Measurements from ENCODE around the gene CSNK1G3. TPM values are rescaled to one million over a fixed set of nuclear protein-coding genes. Genes with fewer than 3 reads are reported as not detected.

The CSNK1G3 gene
- total RNA-seq, 2 donors from 2014 or later, result 27.1 to 28.6 TPM

- DNase-seq (no peak), ATAC-seq (no peak)
- intact Hi-C loops (cut with DNase I), result loop anchor here in 1 of 2 donors (10.0 kb wide), 1 partner anchor 74 kb away; no protein-coding TSS in a partner anchor
Observed at GRCh38 chr5:123508441-123508840, 3.5 kb upstream of the CSNK1G3 start.

- ATAC-seq, result peak in 1 of 2 donors; percentile 2
- intact Hi-C loops (cut with DNase I), result loop anchor here in 1 of 2 donors (10.0 kb wide), 1 partner anchor 74 kb away; no protein-coding TSS in a partner anchor
- no peak for DNase-seq
Observed at GRCh38 chr5:123511290-123511647, 708 bp upstream of the CSNK1G3 start.

- peak; percentile 4 to 21 for ATAC-seq
- DNase-seq, result peak; percentile 37
- intact Hi-C loops (cut with DNase I), result loop anchor here in 1 of 2 donors (2.0 to 10.0 kb wide), 2 partner anchors 72 to 90 kb away; partner anchors contain the start of gene CEP120
Observed at GRCh38 chr5:123512611-123513461, 859 bp downstream of the CSNK1G3 start.

GRCh38 chr5:123514615-123515355 is 2.8 kb downstream of the CSNK1G3 start:
- intact Hi-C loops (cut with DNase I), result loop anchor here in 1 of 2 donors (10.0 kb wide), 1 partner anchor 70 kb away; no protein-coding TSS in a partner anchor
- ATAC-seq, result no peak
- no peak for DNase-seq

GRCh38 chr5:123515904-123516303 is 3.9 kb downstream of the CSNK1G3 start:
- intact Hi-C loops (cut with DNase I), result loop anchor here in 1 of 2 donors (10.0 kb wide), 1 partner anchor 69 kb away; no protein-coding TSS in a partner anchor
- ATAC-seq, result no peak
- DNase-seq, result no peak

GRCh38 chr5:123517476-123517875 is 5.5 kb downstream of the CSNK1G3 start:
- ATAC-seq, result no peak
- no peak for DNase-seq
- intact Hi-C loops (cut with DNase I), result loop anchor here in 1 of 2 donors (10.0 kb wide), 1 partner anchor 67 kb away; no protein-coding TSS in a partner anchor

- intact Hi-C loops (cut with DNase I), result loop anchor here in 1 of 2 donors (10.0 kb wide), 1 partner anchor 67 kb away; no protein-coding TSS in a partner anchor
- no peak for DNase-seq
Observed at GRCh38 chr5:123518111-123518510, 6.1 kb downstream of the CSNK1G3 start.

GRCh38 chr5:123520677-123521247 is 8.8 kb downstream of the CSNK1G3 start:
- ATAC-seq, result no peak
- intact Hi-C loops (cut with DNase I), result no loop called here
- DNase-seq, result no peak

More at GRCh38 chr5:123518111-123518510, 6.1 kb downstream of the CSNK1G3 start:
- ATAC-seq, result no peak

- no peak for DNase-seq
- intact Hi-C loops (cut with DNase I), result no loop called here
- ATAC-seq, result no peak
Observed at GRCh38 chr5:123524146-123524545, 12.2 kb downstream of the CSNK1G3 start.

- ATAC-seq, result no peak
- intact Hi-C loops (cut with DNase I), result no loop called here
- no peak for DNase-seq
Observed at GRCh38 chr5:123527190-123527589, 15.2 kb downstream of the CSNK1G3 start.

- ATAC-seq (no peak), DNase-seq (no peak)
- intact Hi-C loops (cut with DNase I), result no loop called here
Observed at GRCh38 chr5:123528065-123528464, 16.1 kb downstream of the CSNK1G3 start.

GRCh38 chr5:123528878-123529277 is 16.9 kb downstream of the CSNK1G3 start:
- intact Hi-C loops (cut with DNase I), result no loop called here
- DNase-seq, result no peak
- no peak for ATAC-seq

GRCh38 chr5:123530728-123531127 is 18.8 kb downstream of the CSNK1G3 start:
- ATAC-seq (no peak), DNase-seq (no peak)
- intact Hi-C loops (cut with DNase I), result no loop called here

GRCh38 chr5:123535648-123536047 is 23.7 kb downstream of the CSNK1G3 start:
- intact Hi-C loops (cut with DNase I), result no loop called here
- no peak for DNase-seq
- no peak for ATAC-seq

- intact Hi-C loops (cut with DNase I), result no loop called here
- no peak for ATAC-seq
Observed at GRCh38 chr5:123537256-123537655, 25.3 kb downstream of the CSNK1G3 start.

GRCh38 chr5:123537845-123538244 is 25.9 kb downstream of the CSNK1G3 start:
- intact Hi-C loops (cut with DNase I), result no loop called here
- ATAC-seq (no peak), DNase-seq (no peak)

More at GRCh38 chr5:123537256-123537655, 25.3 kb downstream of the CSNK1G3 start:
- no peak for DNase-seq

- DNase-seq, result no peak
- intact Hi-C loops (cut with DNase I), result no loop called here
- peak; percentile 47 to 51 for ATAC-seq
Observed at GRCh38 chr5:123538670-123539459, 26.9 kb downstream of the CSNK1G3 start.

GRCh38 chr5:123540534-123540933 is 28.6 kb downstream of the CSNK1G3 start:
- DNase-seq (no peak), ATAC-seq (no peak)
- intact Hi-C loops (cut with DNase I), result no loop called here

- no peak for ATAC-seq
- intact Hi-C loops (cut with DNase I), result no loop called here
- DNase-seq, result no peak
Observed at GRCh38 chr5:123543438-123543837, 31.5 kb downstream of the CSNK1G3 start.

Data from left cardiac atrium (tissue), 4 donors.